AG20443 (cell line): ENCODE data around the gene DAB1.

Experiments used
- DNase-seq: peaks from one replicate; pipeline ENCODE4 v3.0.0; 2012; ENCODE audit warnings: low spot score, mixed read lengths

The DAB1 gene

GRCh38 chr1:56975446-56975845, 448.4 kb downstream of the DAB1 start:
- DNase-seq, result no peak

DNA sequence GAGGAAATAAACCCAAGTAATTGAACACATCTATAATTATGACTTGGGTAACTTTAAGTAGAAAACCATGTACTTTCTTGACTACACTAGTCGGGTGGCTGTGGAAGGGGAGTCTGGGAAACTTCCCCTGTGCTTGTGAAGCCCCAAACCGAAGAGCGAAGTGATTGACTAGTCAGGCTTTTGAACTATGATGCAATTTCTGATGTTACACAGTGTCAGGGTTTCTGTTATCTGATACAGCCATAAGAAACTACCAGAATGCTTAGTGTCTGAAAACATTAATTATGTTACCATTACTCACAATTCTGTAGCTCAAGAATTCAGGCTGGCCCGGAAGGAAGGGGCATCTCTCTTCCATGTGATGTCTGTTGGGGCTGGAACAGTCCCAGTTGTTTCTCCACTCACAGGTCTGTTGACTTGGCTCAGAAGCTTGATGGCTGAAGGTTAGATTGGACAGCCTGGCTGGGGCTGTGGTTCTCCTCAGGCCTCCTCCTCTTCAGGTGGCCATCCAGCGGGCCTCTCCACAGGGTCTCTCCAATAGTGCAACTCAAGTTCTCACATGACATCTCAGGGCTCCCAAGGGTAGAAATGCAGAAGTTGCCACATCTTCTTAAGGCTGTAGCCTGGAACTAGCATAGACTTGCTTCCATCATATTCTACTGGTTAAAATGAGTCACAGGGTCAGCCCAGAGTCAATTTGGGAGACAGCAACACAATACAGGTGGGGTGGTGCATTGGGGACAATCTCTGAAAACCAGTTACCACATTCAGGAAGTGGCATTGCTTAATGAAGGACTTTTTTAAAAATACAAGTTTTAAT, 449.7 kb downstream of the DAB1 start:
- DNase-seq, result no peak

DNA sequence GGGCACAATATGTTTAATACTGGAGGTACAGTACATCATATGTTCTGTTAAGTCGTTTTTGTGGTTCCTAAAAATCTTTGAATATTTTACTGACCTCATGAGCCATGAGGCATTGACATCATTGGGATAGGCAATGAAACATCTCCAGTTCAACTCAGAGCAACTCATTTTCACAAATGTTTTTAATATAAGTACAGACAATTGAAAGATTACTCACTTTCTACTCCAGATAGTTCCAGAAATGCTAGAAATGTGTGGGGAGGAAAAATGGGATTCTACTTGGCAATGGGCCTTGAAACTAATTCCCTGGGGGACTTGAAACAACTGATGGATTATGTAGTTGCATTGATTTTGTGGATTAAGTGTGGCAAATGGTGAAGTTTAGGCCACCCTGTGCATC, 450.9 kb downstream of the DAB1 start:
- peak; percentile 56 for DNase-seq

- no peak for DNase-seq
Observed at GRCh38 chr1:56970280-56970679, 453.6 kb downstream of the DAB1 start.

DNA sequence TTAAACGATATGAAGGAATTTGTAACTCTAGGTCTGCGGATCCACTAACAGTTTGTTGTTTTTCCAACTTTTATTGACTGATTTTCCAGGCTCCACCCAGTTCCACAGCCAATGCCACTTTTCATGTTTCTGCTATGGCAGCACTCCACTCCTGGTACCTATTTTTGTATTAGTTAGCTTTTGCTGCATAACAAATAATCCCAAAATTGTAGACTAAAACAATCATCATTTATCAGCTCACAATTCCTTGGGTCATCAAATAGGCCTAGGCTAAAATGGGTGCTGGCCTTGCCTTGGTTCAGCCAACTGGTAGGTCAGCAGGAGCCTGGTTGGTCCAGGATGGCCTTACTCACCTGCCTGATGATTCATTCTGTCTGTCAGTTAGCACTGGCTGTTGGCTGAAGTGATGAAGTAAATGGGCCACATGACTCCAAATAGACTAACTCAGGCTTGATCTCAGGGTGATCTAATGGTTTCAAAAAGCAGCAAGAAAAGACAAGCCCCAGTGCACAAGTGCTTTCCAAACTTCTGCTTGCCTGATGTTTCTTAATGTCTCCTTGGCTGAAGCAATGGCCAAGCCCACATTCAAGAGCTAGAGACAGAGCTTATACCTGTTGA, 454.9 kb downstream of the DAB1 start:
- no peak for DNase-seq

DNA sequence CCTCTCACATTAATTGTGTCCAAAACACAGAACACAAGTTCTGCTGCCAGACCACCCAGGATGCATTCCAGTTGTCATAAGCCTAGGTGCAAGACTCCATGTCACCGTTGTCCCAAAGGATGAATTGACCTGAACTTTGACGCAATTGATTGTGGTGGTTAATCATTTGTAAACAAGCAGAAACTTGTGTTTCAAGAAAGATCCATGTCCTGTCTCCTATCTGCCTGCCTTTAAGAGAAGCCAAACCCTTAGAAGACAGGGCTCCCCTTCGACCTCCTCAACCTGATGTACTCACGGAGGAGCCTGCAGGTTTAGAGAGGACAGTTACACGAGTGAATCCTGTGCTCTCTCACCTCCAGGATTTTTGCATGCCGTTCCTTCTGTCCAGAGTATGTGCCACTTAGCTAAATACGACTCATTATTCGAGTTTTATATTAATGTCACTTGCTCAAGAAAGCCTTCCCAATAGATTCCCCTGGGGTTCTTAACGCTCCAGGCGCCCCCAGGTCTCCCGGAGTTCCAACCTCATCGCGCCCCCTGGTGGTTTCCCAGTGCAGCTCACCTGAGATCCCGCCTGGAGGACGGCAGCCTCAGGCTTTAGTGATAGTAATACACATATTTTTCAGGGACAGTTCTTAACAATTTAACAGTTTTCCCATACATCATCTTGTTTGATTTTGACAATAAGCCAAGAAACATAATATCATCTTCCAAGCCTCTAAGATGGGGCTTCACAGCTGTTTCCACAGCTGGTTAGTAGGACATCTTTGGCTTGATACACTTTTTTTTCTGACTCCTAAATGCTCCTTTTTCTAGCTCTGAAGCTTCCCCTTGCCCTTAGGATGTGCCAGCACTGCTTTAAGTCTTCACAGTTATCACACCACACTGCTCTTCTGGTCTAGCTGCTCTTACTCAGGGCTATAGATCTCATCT, 455.7 kb downstream of the DAB1 start:
- DNase-seq, result peak; percentile 45

DNA sequence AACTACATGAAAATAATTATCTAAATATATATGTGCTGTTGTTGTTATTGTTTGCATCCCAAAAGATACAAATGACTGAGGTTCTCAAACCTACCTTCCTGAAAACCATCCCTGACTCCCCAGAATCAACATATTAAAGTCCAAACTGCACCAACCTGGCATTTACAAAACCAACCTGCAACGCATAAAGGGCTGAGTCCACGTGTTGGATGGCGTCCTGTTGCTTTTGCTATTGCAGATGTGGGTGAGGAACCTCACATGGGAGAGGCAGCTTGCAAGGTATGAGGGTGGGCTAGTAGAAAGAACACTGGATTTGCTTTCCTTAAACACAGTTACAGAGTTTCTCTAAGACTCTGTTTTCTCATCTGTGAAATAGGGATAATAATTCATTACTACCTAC, 456.5 kb downstream of the DAB1 start:
- no peak for DNase-seq

- no peak for DNase-seq
Observed at GRCh38 chr1:56966698-56966999, 457.2 kb downstream of the DAB1 start.

GRCh38 chr1:56965916-56966697, 457.8 kb downstream of the DAB1 start, which contains the start of gene C8B:
Gene C8B, minus strand, starts transcription at chr1:56966015. Its CDS starts 67 bp downstream, at chr1:56965948.
- no peak for DNase-seq

- DNase-seq, result no peak
Observed at GRCh38 chr1:56965191-56965590, 458.7 kb downstream of the DAB1 start.

- DNase-seq, result no peak
Observed at GRCh38 chr1:56964349-56965017, 459.4 kb downstream of the DAB1 start.

DNA sequence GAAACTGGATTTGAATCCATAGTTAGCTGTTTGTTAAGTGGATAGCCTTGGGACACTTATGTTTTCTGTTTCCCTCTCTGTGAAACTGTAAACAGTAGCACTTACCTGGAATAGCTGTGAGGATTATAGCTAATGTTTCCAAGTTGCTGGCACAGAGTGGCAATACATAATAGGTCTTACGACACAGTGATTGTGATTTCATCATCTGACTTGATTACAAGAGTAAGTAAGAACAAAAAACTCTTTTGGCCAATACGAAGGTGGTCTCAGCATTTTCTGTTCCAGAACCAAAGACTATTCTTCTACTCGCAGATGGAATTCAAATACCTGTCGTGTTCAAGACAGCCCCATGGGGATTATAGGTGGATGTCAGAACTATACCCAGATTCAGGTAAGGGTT, 460.2 kb downstream of the DAB1 start:
- no peak for DNase-seq

GRCh38 chr1:56961426-56961825, 462.4 kb downstream of the DAB1 start:
- no peak for DNase-seq

GRCh38 chr1:56958526-56958925, 465.3 kb downstream of the DAB1 start:
- DNase-seq, result peak; percentile 88

DNA sequence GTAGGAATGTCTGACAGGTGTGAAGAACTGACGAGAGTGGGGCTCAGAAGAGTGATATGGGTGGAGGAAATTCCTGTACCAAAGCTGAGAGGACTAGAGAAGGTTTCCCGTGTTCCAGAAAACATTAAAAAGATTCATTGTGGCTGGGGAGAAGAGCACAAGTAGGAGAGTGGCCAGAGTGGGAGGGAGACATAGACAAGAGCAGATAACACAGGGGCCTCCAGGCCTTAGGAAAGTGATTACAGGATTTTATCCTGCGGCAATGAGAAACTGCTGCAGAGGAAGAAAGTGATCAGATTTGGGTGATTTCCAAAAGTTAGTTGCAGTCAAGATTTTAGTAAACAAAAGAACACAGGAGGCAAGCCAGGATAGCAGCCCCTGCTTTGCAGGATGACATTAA, 465.9 kb downstream of the DAB1 start:
- no peak for DNase-seq

DNA sequence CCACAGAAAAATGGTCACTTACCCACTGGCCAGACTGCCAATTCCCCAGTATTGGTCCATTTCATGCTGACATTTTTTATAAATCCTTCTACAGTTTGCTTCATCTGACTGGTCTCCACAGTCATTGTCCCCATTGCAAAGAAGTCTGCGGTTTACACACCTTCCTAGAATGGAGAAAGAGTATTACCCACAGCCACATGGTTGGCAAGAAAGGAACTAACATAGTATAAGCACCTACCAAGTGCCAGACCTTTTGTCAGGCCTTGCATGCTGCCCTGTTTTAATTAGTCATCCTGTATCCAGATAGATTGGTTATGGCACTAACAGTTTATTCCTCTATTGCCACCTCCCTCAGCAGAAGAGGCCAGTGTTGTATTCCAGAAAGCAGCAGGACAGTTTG, 469.2 kb downstream of the DAB1 start:
- DNase-seq, result no peak

GRCh38 chr1:56953386-56953785, 470.5 kb downstream of the DAB1 start:
- no peak for DNase-seq

DNA sequence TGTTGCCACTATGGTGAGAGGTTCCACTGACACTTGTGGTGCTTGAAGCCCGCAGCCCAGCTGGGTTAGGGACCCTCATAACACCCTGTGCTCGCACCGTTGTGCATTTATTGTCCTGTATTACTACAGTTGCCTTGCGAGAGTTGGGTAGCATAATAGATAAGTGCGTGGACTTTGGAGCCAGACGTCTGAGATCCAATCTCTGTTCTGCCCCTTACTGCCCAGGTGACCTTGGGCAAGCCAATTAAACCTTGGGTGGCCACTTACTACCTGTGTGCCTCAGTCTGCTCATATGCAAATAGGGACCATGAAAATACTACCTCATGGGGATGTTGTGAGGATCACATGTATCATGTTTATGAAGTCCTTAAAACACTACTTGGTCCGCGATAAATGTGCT, 471.4 kb downstream of the DAB1 start:
- no peak for DNase-seq

GRCh38 chr1:56948403-56949023, 475.3 kb downstream of the DAB1 start:
- peak; percentile 64 for DNase-seq
